IPS-18c (cell line): Measurements from ENCODE around the gene KRTDAP.

ENCODE experiments used
- H3K4me3 ChIP-seq: 2 replicates; pipeline ENCODE4 v1.7.0; 2013; ENCODE audit warnings: low read depth, mild to moderate bottlenecking, low read length, moderate library complexity; ENCODE audit not compliant: insufficient read depth
- H3K9me3 ChIP-seq: one replicate; pipeline ENCODE4 v1.6.1; 2013; ENCODE audit warnings: mild to moderate bottlenecking, low read length, moderate library complexity; ENCODE audit not compliant: control insufficient read depth, insufficient read depth

The KRTDAP gene

DNA sequence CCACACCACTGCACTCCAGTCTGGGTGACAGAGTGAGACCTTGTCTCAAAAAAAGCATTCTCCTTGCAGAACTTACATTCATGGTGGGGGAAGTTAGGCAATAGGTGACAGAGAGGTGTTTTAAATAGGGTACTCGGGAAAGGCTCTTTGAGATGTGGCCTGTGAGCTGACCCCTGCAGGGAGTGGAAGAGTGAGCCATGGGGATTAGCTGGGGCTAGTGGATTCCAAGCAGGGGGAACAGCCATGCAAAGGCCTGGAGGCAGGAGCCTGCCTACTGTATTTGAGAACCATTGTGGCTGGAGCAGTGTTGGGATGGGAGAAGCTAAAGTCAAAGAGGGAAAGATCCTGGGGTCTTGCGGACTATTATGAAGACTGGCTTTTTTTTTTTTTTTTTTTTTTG is 27.1 kb upstream of the KRTDAP start:
- Histone ChIP-seq H3K4me3 (no peak overlapping the region), H3K9me3 (no peaks in the 10 kb centered on the region)

GRCh38 chr19:35516310-35516709 is 26.0 kb upstream of the KRTDAP start:
- H3K4me3 ChIP-seq, result no peak overlapping the region
- no peaks in the 10 kb centered on the region for H3K9me3 ChIP-seq

- H3K9me3 ChIP-seq, result no peaks in the 10 kb centered on the region
- peak overlapping the region; percentile 32 for H3K4me3 ChIP-seq
Measured at GRCh38 chr19:35514282-35514809, 24.1 kb upstream of the KRTDAP start.

- Histone ChIP-seq H3K9me3 (no peaks in the 10 kb centered on the region), H3K4me3 (peak within 1 kb of the TSS; percentile 32)
Measured at GRCh38 chr19:35513628-35514281, 23.5 kb upstream of the KRTDAP start, which contains the start of gene DMKN. Gene DMKN (minus strand): TSS chr19:35513649. CDS start chr19:35513475, 174 bp downstream.

DNA sequence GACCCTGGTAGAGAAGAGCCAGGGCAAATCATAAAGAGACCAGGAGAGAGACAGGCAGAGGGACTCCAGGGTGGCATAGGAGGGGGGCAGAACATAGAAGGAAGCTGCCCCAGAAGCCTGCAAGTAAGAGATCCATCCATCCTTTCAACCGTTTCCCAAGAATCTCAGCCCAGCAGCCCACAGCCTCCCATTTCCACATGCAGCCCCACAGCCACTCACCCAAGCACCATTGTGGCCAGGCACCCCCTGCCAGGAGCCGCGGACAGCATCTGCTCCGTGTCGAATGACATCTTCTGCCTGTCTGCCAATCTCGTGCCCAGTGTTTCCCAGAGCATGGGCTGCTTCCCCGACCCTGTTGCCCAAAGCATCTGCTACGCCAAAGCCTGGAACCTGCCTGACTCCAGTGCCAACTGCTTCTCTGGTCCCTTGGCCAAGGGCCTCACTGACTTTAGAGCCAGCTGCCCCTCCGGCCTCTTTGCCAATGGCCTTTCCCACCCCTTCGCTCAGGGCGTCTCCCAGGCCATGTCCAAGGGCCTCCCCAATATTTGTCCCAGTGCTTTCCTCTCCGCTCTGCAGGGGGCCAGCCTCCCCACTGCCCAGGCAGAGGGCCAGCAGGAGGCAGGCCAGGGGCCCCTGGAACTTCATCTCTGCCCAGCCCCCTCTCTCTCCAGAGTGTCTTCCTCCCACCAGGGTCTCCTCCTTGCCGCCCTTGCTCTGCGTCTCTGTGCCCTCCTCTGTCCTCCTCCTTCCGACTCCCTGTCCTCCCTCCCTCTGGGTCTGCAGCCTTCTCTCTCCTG is 22.8 kb upstream of the KRTDAP start:
- Histone ChIP-seq H3K4me3 (no peak overlapping the region), H3K9me3 (no peaks in the 10 kb centered on the region)

GRCh38 chr19:35511337-35511736 is 21.1 kb upstream of the KRTDAP start:
- no peak overlapping the region for H3K4me3 ChIP-seq
- peaks cover 2% of the 10 kb centered on the region for H3K9me3 ChIP-seq

GRCh38 chr19:35510626-35510964 is 20.3 kb upstream of the KRTDAP start:
- Histone ChIP-seq H3K4me3 (peak overlapping the region; percentile 22; the same call in 1 of the 2 replicates), H3K9me3 (peaks cover 2% of the 10 kb centered on the region)

GRCh38 chr19:35509861-35510625 is 19.8 kb upstream of the KRTDAP start:
- Histone ChIP-seq H3K4me3 (peak overlapping the region; percentile 98), H3K9me3 (peaks cover 2% of the 10 kb centered on the region)

- peak overlapping the region; percentile 98 for H3K4me3 ChIP-seq
- peaks cover 2% of the 10 kb centered on the region for H3K9me3 ChIP-seq
Measured at GRCh38 chr19:35509018-35509652, 18.9 kb upstream of the KRTDAP start.

DNA sequence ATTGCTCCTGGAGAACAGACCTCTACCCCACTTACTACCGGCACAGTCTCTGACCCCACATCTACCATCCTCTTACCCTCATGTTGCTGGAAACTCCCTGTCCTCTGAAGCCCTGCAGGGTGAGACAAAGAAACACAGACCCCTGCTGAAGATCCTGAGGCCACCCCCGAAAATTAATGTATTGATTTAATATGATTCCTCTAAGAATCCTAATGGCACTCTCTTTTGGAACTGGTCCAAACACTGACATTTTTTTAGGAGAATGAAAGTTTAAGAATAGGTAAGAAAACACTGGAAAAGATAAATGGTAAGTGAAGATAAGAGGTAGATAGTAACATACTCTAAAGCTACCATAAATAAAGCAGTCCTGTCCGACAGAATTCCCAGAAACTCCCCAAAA is 17.9 kb upstream of the KRTDAP start:
- peak overlapping the region; percentile 0; the same call in 1 of the 2 replicates for H3K4me3 ChIP-seq
- peaks cover 2% of the 10 kb centered on the region for H3K9me3 ChIP-seq

- peak overlapping the region; percentile 0; the same call in 1 of the 2 replicates for H3K4me3 ChIP-seq
Measured at GRCh38 chr19:35507561-35507960, 17.3 kb upstream of the KRTDAP start.

GRCh38 chr19:35506011-35506410 is 15.7 kb upstream of the KRTDAP start:
- peaks cover 2% of the 10 kb centered on the region for H3K9me3 ChIP-seq
- H3K4me3 ChIP-seq, result no peak overlapping the region

More at GRCh38 chr19:35507561-35507960, 17.3 kb upstream of the KRTDAP start:
- H3K9me3 ChIP-seq, result peaks cover 2% of the 10 kb centered on the region

- H3K4me3 ChIP-seq, result no peak overlapping the region
- H3K9me3 ChIP-seq, result peaks cover 2% of the 10 kb centered on the region
Measured at GRCh38 chr19:35502751-35503150, 12.5 kb upstream of the KRTDAP start.

- Histone ChIP-seq H3K9me3 (peaks cover 2% of the 10 kb centered on the region), H3K4me3 (no peak overlapping the region)
Measured at GRCh38 chr19:35501684-35502083, 11.4 kb upstream of the KRTDAP start.

DNA sequence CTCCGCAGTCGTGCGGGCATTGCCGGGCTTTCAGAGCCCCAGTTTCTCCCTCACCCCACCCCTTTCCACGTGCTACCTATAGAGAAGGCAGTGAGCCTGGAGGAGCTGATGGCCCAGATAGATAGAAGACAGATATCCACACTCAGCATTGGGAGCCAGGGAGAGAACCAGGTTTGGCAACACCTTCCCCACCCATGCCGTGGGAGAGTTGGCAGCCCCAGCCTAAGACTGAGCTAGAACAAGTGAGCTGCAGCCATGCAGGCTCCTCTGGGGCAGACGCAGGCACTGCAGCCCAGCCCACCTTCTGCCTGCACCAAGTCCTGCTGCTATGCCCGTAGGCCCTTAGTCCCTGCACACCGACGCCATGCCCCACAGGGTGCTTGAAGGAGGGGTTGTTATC is 10.3 kb upstream of the KRTDAP start:
- Histone ChIP-seq H3K9me3 (peaks cover 2% of the 10 kb centered on the region), H3K4me3 (no peak overlapping the region)

DNA sequence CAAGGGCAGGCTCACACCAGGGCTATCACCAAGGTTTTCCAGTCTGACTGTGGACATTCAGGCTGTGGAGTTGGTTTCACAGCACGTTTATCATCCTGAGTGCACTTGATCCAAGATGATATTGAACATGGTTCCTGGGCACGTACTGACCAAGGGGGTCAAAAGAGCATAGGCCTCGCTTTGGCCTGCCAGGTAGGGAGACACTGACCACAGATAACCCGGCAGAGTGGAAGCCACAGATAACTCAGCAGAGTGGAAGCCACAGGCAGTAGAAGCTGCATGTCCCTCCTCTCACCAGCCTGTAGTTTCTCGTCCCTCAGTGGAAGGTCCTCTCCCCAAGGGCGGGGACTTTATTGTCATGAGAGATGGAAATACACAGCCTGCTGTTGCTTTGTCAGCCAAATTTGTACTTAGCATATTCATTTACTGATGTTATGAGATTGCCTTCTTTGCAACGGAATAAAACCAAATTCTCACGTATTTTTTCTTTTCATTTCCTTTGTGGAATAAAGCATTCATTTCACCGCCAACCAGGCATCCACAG is 8.8 kb upstream of the KRTDAP start:
- H3K9me3 ChIP-seq, result peaks cover 2% of the 10 kb centered on the region
- H3K4me3 ChIP-seq, result no peak overlapping the region

DNA sequence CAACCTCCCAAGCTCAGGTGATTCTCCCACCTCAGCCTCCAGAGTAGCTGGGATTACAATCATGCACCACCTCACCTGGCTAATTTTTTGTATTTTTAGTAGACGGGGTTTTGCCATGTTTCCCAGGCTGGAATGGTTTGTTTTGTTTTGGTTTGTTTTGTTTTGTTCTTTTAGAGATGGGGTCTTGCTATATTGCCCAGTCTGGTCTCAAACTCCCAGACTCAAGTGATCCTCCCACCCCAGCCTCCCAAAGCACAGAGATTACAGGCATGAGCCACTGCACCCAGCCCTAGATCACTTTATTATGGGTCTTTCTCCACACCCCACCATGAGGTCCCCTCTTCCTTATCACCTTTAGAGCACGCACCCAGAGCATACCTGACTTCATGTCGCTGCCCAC is 8.0 kb upstream of the KRTDAP start:
- Histone ChIP-seq H3K9me3 (peaks cover 2% of the 10 kb centered on the region), H3K4me3 (no peak overlapping the region)
